PC-9 (cell line): Measurements from ENCODE around the gene ELL2. TPM values are rescaled to one million over a fixed set of nuclear protein-coding genes. Genes with fewer than 3 reads are reported as not detected.

Source experiments
- BruUV-seq: library from RNA; stranded (reverse); fragments of 400-500 nt; replicated peaks from 2 replicates; lab custom pipeline; 2021; lab: Mats Ljungman, UMichigan
- CTCF ChIA-PET: fragments of 300-600 bp; sonication (Branson Sonifier 250); formaldehyde crosslinking; loops from one replicate; lab custom pipeline; 2022; ENCODE audit warnings: antibody characterized with exemption; lab: Charles Lee
- POLR2A ChIA-PET: fragments of 300-600 bp; sonication (Branson Sonifier 250); formaldehyde crosslinking; loops from one replicate; lab custom pipeline; 2022; ENCODE audit warnings: antibody characterized with exemption; ENCODE audit not compliant: unreplicated experiment; lab: Charles Lee
- DNase-seq, 2 experiments: peaks; one replicate each; pipeline versions ENCODE4 v3.0.0 to v3.0.0-alpha.2; 2015 to 2022; ENCODE audit warnings: mixed read lengths in 1 of 2
- H2AFZ ChIP-seq: fragments of 200-600 bp; sonication (generic); 2 replicates; pipeline ENCODE4 v1.8.1; 2017; ENCODE audit warnings: antibody characterized with exemption
- H3F3A ChIP-seq: fragments of 200-600 bp; sonication (generic); 2 replicates; pipeline ENCODE4 v1.8.1; 2017; ENCODE audit warnings: antibody characterized with exemption, mild to moderate bottlenecking, low read depth; ENCODE audit not compliant: insufficient read depth
- H3K27ac ChIP-seq: fragments of 200-600 bp; sonication (generic); 2 replicates; pipeline ENCODE4 v1.6.1; 2016; ENCODE audit warnings: mixed run types
- H3K27me3 ChIP-seq: fragments of 200-600 bp; sonication (generic); 2 replicates; pipeline ENCODE4 v1.6.1; 2016; ENCODE audit warnings: low read depth, mixed run types; ENCODE audit not compliant: insufficient read depth
- H3K36me3 ChIP-seq: fragments of 200-600 bp; sonication (generic); 2 replicates; pipeline ENCODE4 v1.6.1; 2016; ENCODE audit warnings: low read depth, mixed run types
- H3K4me1 ChIP-seq: fragments of 200-600 bp; sonication (generic); replicated peaks from 2 replicates; pipeline ENCODE4 v1.6.1; 2016; ENCODE audit warnings: mixed run types; ENCODE audit not compliant: insufficient read depth
- H3K4me2 ChIP-seq: fragments of 200-600 bp; sonication (generic); 2 replicates; pipeline ENCODE4 v1.6.1; 2017; ENCODE audit warnings: mixed run types
- H3K4me3 ChIP-seq: fragments of 200-600 bp; sonication (generic); 2 replicates; pipeline ENCODE4 v1.6.1; 2016; ENCODE audit warnings: mixed run types
- H3K79me2 ChIP-seq: fragments of 200-600 bp; sonication (generic); 2 replicates; pipeline ENCODE4 v1.6.1; 2017; ENCODE audit warnings: low read depth, mixed run types
- H3K9me2 ChIP-seq: fragments of 200-600 bp; sonication (generic); 2 replicates; pipeline ENCODE4 v1.8.1; 2017; ENCODE audit warnings: mild to moderate bottlenecking; ENCODE audit not compliant: insufficient read depth
- H3K9me3 ChIP-seq: fragments of 200-600 bp; sonication (generic); 2 replicates; pipeline ENCODE4 v1.8.1; 2016; ENCODE audit warnings: low read depth; ENCODE audit not compliant: insufficient read depth
- H4K20me1 ChIP-seq: fragments of 200-600 bp; sonication (generic); 2 replicates; pipeline ENCODE4 v1.8.1; 2017; ENCODE audit not compliant: insufficient read depth
- CTCF ChIP-seq: fragments of 200-600 bp; sonication (generic); conservative IDR thresholded peaks from 2 replicates; pipeline ENCODE4 v1.6.1; 2017; ENCODE audit warnings: mixed run types, antibody characterized with exemption, mild to moderate bottlenecking, moderate library complexity
- EZH2 ChIP-seq: fragments of 200-600 bp; sonication (generic); IDR thresholded peaks from 2 replicates; pipeline ENCODE4 v1.8.0; 2017; ENCODE audit warnings: antibody characterized with exemption, low read depth
- intact Hi-C: fragments of 100-400 bp; cut with micrococcal nuclease; formaldehyde crosslinking; loops from one replicate; pipeline ENCODE4 v1.10.0; 2022; ENCODE audit not compliant: unreplicated experiment
- total RNA-seq: library from RNA; stranded (reverse); gene quantifications from 2 replicates; pipeline ENCODE4 v1.2.3, GENCODE V29; 2021

The ELL2 gene
- total RNA-seq, 1 experiment from 2014 or later = 25.5 TPM

GRCh38 chr5:95988094-95988493 lies 26.4 kb upstream of the ELL2 start:
- ChIA-PET POLR2A (interaction anchor here (0.6 kb wide), 1 partner anchor 465 kb away, joined by 15 read pairs; no protein-coding TSS in a partner anchor), CTCF (no interaction called here)
- H4K20me1 ChIP-seq = no peaks in the 10 kb centered on the region
- H2AFZ ChIP-seq = no peak overlapping the region
- H3K9me2 ChIP-seq = peaks cover 3% of the 10 kb centered on the region; the same call in 1 of the 2 replicates
- no peak overlapping the region for H3K27ac ChIP-seq
- H3K9me3 ChIP-seq = no peaks in the 10 kb centered on the region
- no TSS peak for BruUV-seq
- H3K4me1 ChIP-seq = peaks cover 9% of the 10 kb centered on the region
- H3F3A ChIP-seq = peaks cover 5% of the 10 kb centered on the region; the same call in 1 of the 2 replicates
- H3K27me3 ChIP-seq = no peaks in the 10 kb centered on the region
- H3K36me3 ChIP-seq = no peaks in the 10 kb centered on the region
- no peak overlapping the region for H3K4me2 ChIP-seq
- no peak for DNase-seq
- intact Hi-C loops = no loop called here
- no peaks in the 10 kb centered on the region for H3K79me2 ChIP-seq
- H3K4me3 ChIP-seq = no peak overlapping the region
- no peak for TF ChIP-seq EZH2
- TF ChIP-seq CTCF = no peak

GRCh38 chr5:95986937-95987520 lies 25.4 kb upstream of the ELL2 start:
- Histone ChIP-seq H3K27me3 (no peaks in the 10 kb centered on the region), H3K79me2 (no peaks in the 10 kb centered on the region), H3K4me2 (no peak overlapping the region), H4K20me1 (no peaks in the 10 kb centered on the region), H3K9me2 (peaks cover 3% of the 10 kb centered on the region; the same call in 1 of the 2 replicates), H3K4me1 (peaks cover 9% of the 10 kb centered on the region), H3K27ac (no peak overlapping the region), H2AFZ (no peak overlapping the region), H3F3A (peaks cover 5% of the 10 kb centered on the region; the same call in 1 of the 2 replicates), H3K9me3 (no peaks in the 10 kb centered on the region), H3K36me3 (no peaks in the 10 kb centered on the region), H3K4me3 (no peak overlapping the region)
- TF ChIP-seq EZH2 (no peak), CTCF (no peak)
- intact Hi-C loops = no loop called here
- POLR2A ChIA-PET = no interaction called here
- DNase-seq = no peak
- no TSS peak for BruUV-seq
- CTCF ChIA-PET = no interaction called here

- Histone ChIP-seq H2AFZ (no peak overlapping the region), H3K27me3 (no peaks in the 10 kb centered on the region), H3K4me1 (peaks cover 9% of the 10 kb centered on the region), H3K4me2 (no peak overlapping the region), H3K79me2 (no peaks in the 10 kb centered on the region), H3K4me3 (no peak overlapping the region), H4K20me1 (no peaks in the 10 kb centered on the region), H3K36me3 (no peaks in the 10 kb centered on the region), H3K9me2 (peaks cover 3% of the 10 kb centered on the region; the same call in 1 of the 2 replicates), H3K9me3 (no peaks in the 10 kb centered on the region), H3F3A (peaks cover 5% of the 10 kb centered on the region; the same call in 1 of the 2 replicates), H3K27ac (no peak overlapping the region)
- TF ChIP-seq CTCF = no peak
- no peak for TF ChIP-seq EZH2
- ChIA-PET CTCF (interaction anchor here (0.6 kb wide), 1 partner anchor 24 kb away, joined by 3 read pairs; no protein-coding TSS in a partner anchor), POLR2A (interaction anchor here (0.7 kb wide), 1 partner anchor 239 kb away, joined by 6 read pairs; no protein-coding TSS in a partner anchor)
- BruUV-seq = no TSS peak
- no peak for DNase-seq
- intact Hi-C loops = no loop called here
These were observed 24.4 kb upstream of the ELL2 start for GRCh38 chr5:95986001-95986400.
